Effector memory CD4-positive, alpha-beta T cell (primary cell): ENCODE data around the gene KLHL17.

Experiments
- DNase-seq, 3 donors: peaks; one replicate each; pipeline ENCODE4 v3.0.0-alpha.2; 2020
- H3K27ac ChIP-seq: 2 replicates; pipeline ENCODE4 v1.7.0; 2013; ENCODE audit warnings: mild to moderate bottlenecking, low read length, moderate library complexity; ENCODE audit not compliant: insufficient read depth, poor library complexity, severe bottlenecking
- H3K27me3 ChIP-seq: replicated peaks from 2 replicates; pipeline ENCODE4 v1.7.0; 2013; ENCODE audit warnings: mild to moderate bottlenecking, low read length; ENCODE audit not compliant: insufficient read depth, control insufficient read depth, poor library complexity, severe bottlenecking
- H3K36me3 ChIP-seq: 2 replicates; pipeline ENCODE4 v1.7.0; 2013; ENCODE audit warnings: mild to moderate bottlenecking, low read length, moderate library complexity; ENCODE audit not compliant: control insufficient read depth, insufficient read depth
- H3K4me1 ChIP-seq: 2 replicates; pipeline ENCODE4 v1.7.0; 2013; ENCODE audit warnings: low read length, mild to moderate bottlenecking; ENCODE audit not compliant: control insufficient read depth, insufficient read depth, poor library complexity, severe bottlenecking
- H3K4me3 ChIP-seq: 2 replicates; pipeline ENCODE4 v1.7.0; 2013; ENCODE audit warnings: low read length, low read depth, mild to moderate bottlenecking; ENCODE audit not compliant: insufficient read depth, poor library complexity, severe bottlenecking
- H3K9me3 ChIP-seq: 2 replicates; pipeline ENCODE4 v1.7.0; 2013; ENCODE audit warnings: mild to moderate bottlenecking, low read length, moderate library complexity; ENCODE audit not compliant: control insufficient read depth

KLHL17 gene

DNA sequence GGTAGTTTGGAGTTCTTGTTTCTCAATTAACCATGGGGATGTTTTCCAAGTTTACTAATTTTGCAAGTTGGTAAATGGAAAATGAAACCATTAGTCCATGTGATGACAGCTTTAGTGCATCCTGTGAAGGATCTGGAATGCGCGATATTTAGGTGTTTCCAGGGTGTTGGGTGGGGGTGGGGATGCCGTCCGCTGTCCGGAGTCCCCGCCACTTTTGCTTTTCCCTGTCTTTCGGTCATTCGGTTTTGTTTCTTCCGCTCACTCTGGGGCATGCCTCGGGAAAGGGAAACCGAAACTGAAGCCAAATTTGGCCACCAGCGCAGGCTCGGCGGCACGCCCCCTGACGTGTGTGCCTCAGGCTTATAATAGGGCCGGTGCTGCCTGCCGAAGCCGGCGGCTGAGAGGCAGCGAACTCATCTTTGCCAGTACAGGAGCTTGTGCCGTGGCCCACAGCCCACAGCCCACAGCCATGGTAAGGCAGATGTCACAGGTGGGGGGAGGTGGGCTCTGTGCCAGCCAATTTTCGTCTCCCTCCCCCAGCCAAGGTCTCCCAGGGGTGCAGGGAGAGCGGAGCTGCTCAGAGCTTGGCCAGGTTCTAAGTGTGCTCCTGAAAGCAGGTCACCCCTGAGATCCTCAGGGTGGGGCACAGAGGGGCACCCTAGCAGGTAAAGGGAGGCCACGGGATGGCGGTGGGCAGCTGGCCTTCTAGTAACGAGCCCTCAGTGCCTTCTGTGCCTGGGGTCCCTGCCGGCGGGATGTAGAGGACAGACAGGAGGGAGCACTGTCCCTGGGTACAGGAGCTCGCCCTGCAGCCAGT lies 52.9 kb downstream of the KLHL17 start, which contains the start of gene ISG15:
Gene ISG15 (plus strand): TSS at position 393 of the 817 bp plus-strand sequence. CDS start 77 bp downstream, at position 470.
- Histone ChIP-seq H3K27ac (peak within 1 kb of the TSS; percentile 80), H3K4me3 (peak within 1 kb of the TSS; percentile 86), H3K9me3 (no peaks in the 10 kb centered on the region), H3K36me3 (no peaks in the 10 kb centered on the region), H3K27me3 (no peaks in the 10 kb centered on the region), H3K4me1 (peaks cover 17% of the 10 kb centered on the region)
- peak; percentile 79 to 85 (median 81) for DNase-seq

DNA sequence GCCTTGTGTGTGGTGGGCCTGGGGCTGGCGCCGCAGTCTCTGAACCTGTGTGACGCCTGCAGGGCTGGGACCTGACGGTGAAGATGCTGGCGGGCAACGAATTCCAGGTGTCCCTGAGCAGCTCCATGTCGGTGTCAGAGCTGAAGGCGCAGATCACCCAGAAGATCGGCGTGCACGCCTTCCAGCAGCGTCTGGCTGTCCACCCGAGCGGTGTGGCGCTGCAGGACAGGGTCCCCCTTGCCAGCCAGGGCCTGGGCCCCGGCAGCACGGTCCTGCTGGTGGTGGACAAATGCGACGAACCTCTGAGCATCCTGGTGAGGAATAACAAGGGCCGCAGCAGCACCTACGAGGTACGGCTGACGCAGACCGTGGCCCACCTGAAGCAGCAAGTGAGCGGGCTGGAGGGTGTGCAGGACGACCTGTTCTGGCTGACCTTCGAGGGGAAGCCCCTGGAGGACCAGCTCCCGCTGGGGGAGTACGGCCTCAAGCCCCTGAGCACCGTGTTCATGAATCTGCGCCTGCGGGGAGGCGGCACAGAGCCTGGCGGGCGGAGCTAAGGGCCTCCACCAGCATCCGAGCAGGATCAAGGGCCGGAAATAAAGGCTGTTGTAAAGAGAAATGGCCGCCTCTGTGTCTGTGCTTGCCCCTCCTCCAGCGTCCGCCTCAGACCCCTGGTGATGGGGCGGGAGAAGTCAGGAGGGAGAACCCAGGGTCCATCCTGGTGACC lies 53.7 kb downstream of the KLHL17 start:
- peak overlapping the region; percentile 80 for H3K27ac ChIP-seq
- no peaks in the 10 kb centered on the region for H3K36me3 ChIP-seq
- H3K9me3 ChIP-seq, result no peaks in the 10 kb centered on the region
- peak overlapping the region; percentile 86 for H3K4me3 ChIP-seq
- H3K27me3 ChIP-seq, result no peaks in the 10 kb centered on the region
- peaks cover 19% of the 10 kb centered on the region for H3K4me1 ChIP-seq
- DNase-seq, result no peak

DNA sequence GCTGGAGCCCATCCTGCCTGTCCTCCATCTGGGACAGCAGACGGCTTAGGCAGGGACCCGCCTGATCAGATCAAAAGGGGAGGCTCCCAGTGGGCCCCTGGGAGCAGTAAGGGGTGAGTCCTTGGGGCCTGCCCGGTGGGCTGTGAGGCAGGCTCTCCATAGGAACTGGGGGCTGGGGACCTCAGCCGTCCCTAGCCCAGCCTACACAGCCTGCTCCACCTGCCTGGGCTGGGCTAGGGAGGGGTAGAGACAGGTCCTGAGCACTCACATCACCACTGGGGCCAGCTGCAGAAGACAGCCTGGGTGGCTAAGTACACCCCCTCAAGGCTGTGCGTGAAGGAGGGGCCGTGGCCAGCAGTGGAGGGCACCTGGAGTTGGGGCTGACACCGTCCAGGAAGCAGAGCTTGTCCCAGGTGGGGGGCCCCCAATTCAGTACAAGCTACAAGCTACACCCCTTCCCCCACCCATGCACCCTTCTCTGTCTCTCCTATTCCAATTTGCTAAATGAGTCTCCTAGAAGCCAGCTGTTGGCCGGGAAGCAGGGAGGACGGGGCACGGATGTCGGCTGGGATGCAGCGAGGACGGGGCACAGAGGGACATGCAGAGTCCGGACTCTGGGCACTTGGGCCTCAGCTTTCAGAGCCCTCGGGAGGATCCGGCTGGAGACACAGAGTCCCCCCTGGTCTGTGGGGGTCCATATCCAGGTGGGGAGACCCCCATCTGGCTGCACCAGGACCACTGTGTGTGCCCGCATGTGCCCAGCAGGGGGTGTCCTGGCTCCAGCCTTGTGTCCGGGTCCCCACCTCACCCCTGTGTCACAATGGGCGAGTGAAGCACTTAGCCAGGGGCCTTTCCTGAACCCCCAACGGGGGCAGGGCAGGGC lies 54.7 kb downstream of the KLHL17 start:
- peaks cover 21% of the 10 kb centered on the region for H3K4me1 ChIP-seq
- H3K4me3 ChIP-seq, result peak overlapping the region; percentile 86
- no peaks in the 10 kb centered on the region for H3K9me3 ChIP-seq
- no peaks in the 10 kb centered on the region for H3K27me3 ChIP-seq
- H3K27ac ChIP-seq, result peak overlapping the region; percentile 80
- DNase-seq, result no peak
- no peaks in the 10 kb centered on the region for H3K36me3 ChIP-seq
